SK-N-MC (cell line): ENCODE measurements around the gene OARD1.

Experiments used
- EZH2 ChIP-seq: fragments of 200-600 bp; sonication (generic); IDR thresholded peaks from one replicate; pipeline ENCODE4 v1.6.1; 2017; ENCODE audit warnings: antibody characterized with exemption
- FOXP2 ChIP-seq: optimal IDR thresholded peaks from 2 replicates; pipeline ENCODE3; 2011; ENCODE audit warnings: mild to moderate bottlenecking, moderate library complexity; ENCODE audit not compliant: insufficient read depth; ENCODE audit errors: extremely low read length, control extremely low read depth
- POLR2AphosphoS5 ChIP-seq: IDR thresholded peaks from 2 replicates; pipeline ENCODE4 v1.6.1; 2012; ENCODE audit warnings: mild to moderate bottlenecking, low read depth, low read length, borderline replicate concordance

DNA sequence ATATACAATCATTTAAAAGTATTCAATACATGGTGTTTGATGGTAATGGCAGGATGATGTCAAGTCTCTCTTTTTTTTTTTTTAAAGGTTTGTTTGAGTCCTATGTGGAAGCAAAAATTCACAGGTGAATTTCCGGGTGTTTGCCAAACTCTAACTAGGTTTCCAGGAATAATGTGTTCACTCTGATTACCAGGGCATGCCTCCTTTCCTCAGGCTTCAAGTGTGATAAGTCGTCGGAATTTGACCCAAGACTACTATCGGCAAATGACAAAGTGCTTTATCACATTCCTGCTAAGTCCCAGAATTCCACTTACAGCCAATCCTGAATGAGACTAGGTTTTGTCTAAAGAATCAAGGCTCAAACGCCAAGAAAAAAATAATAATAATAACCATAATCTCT is 7.3 kb downstream of the OARD1 start:
- no peak for TF ChIP-seq POLR2AphosphoS5
- TF ChIP-seq EZH2, result no peak
- no peak for TF ChIP-seq FOXP2
